IMR-90 (cell line): ENCODE data around the gene FRK.

Experiments
- BHLHE40 ChIP-seq: fragments of 150-350 bp; IDR thresholded peaks from 2 replicates; pipeline ENCODE4 v1.6.1; 2016; ENCODE audit warnings: mild to moderate bottlenecking, low read depth, low read length
- CTCF ChIP-seq: conservative IDR thresholded peaks from 2 replicates; pipeline ENCODE4 v1.5.1; 2012; ENCODE audit warnings: mild to moderate bottlenecking, low read depth, low read length, improper control_type of control experiment
- FOS ChIP-seq: fragments of 150-350 bp; IDR thresholded peaks from 2 replicates; pipeline ENCODE4 v1.6.1; 2016; ENCODE audit warnings: low read depth, low read length

GRCh38 chr6:116015983-116016382 lies 44.7 kb downstream of the FRK start:
- no peak for TF ChIP-seq CTCF
- no peak for TF ChIP-seq BHLHE40
- TF ChIP-seq FOS = no peak
